DOHH2 (cell line): Measurements from ENCODE around the gene POTEJ.
"Not testable (repeated sequence)": the region's sequence is repeated elsewhere in the genome, so short reads cannot be mapped to it uniquely, and the experiment has no call there.

Experiments
- H3F3A ChIP-seq: fragments of 200-600 bp; sonication (generic), shearing (Covaris generic); 2 replicates; pipeline ENCODE4 v1.6.0; 2016; ENCODE audit warnings: antibody characterized with exemption, mild to moderate bottlenecking; ENCODE audit not compliant: control insufficient read depth, insufficient read depth
- H3K27ac ChIP-seq: fragments of 200-600 bp; sonication (generic); 2 replicates; pipeline ENCODE4 v1.5.1; 2014; ENCODE audit warnings: low read depth, mild to moderate bottlenecking, low read length, moderate library complexity
- H3K27me3 ChIP-seq: fragments of 200-600 bp; sonication (generic); 2 replicates; pipeline ENCODE4 v1.6.1; 2014; ENCODE audit warnings: mild to moderate bottlenecking, low read length, mixed read lengths; ENCODE audit not compliant: control insufficient read depth
- H3K36me3 ChIP-seq: fragments of 200-600 bp; sonication (generic); 2 replicates; pipeline ENCODE4 v1.6.1; 2014; ENCODE audit warnings: mild to moderate bottlenecking, low read length, moderate library complexity, mixed read lengths; ENCODE audit not compliant: control insufficient read depth
- H3K4me1 ChIP-seq: fragments of 200-600 bp; sonication (generic); 2 replicates; pipeline ENCODE4 v1.6.1; 2014; ENCODE audit warnings: mild to moderate bottlenecking, low read length, mixed read lengths; ENCODE audit not compliant: control insufficient read depth
- H3K4me2 ChIP-seq: fragments of 200-600 bp; sonication (generic); 2 replicates; pipeline ENCODE4 v1.6.0; 2014; ENCODE audit warnings: mild to moderate bottlenecking, low read length, moderate library complexity
- H3K4me3 ChIP-seq: fragments of 200-600 bp; sonication (generic); 2 replicates; pipeline ENCODE4 v1.5.1; 2014; ENCODE audit warnings: mild to moderate bottlenecking, low read length, mixed read lengths
- H3K79me2 ChIP-seq: fragments of 200-600 bp; sonication (generic); 2 replicates; pipeline ENCODE4 v1.6.1; 2014; ENCODE audit warnings: mild to moderate bottlenecking, low read length, mixed read lengths; ENCODE audit not compliant: control insufficient read depth
- H3K9me2 ChIP-seq: fragments of 200-600 bp; sonication (generic); replicated peaks from 2 replicates; pipeline ENCODE4 v1.6.1; 2014; ENCODE audit warnings: mild to moderate bottlenecking, low read length, mixed read lengths; ENCODE audit not compliant: control insufficient read depth
- H3K9me3 ChIP-seq: fragments of 200-600 bp; sonication (generic); 2 replicates; pipeline ENCODE4 v1.6.1; 2014; ENCODE audit warnings: antibody characterized with exemption, low read length, mixed read lengths; ENCODE audit not compliant: control insufficient read depth, insufficient read depth
- H4K20me1 ChIP-seq: fragments of 200-600 bp; sonication (generic); 2 replicates; pipeline ENCODE4 v1.6.0; 2014; ENCODE audit warnings: low read depth, mild to moderate bottlenecking, antibody characterized with exemption, low read length, moderate library complexity; ENCODE audit not compliant: control insufficient read depth, insufficient read depth

POTEJ gene

DNA sequence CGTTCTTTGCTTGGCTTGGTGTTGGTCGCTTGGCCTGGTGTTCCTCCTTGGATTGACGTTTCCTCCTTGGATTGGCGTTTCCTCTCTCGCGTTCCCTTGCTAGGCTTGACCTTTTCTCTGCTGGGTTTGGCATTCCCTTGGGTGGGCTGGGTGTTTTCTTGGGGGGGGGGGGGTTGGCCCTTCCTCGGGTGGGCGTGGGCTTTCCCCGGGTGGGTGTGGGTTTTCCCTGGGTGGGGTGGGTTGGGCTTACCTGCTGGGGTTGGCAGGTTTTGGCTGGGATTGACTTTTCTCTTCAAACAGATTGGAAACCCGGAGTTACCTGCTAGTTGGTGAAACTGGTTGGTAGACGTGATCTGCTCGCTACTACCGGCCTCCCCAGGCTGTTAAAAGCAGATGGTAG is at the start of gene POTEJ:
Gene POTEJ, plus strand, starts transcription at position 301 of the 400 bp plus-strand sequence. Its CDS starts 93 bp downstream, at position 394.
- H3K4me2 ChIP-seq, H3K4me3 ChIP-seq, H3K9me2 ChIP-seq, H3K79me2 ChIP-seq, H3K36me3 ChIP-seq, H3K9me3 ChIP-seq, H4K20me1 ChIP-seq, H3K27ac ChIP-seq, H3K4me1 ChIP-seq, H3F3A ChIP-seq, H3K27me3 ChIP-seq: not testable (repeated sequence)

DNA sequence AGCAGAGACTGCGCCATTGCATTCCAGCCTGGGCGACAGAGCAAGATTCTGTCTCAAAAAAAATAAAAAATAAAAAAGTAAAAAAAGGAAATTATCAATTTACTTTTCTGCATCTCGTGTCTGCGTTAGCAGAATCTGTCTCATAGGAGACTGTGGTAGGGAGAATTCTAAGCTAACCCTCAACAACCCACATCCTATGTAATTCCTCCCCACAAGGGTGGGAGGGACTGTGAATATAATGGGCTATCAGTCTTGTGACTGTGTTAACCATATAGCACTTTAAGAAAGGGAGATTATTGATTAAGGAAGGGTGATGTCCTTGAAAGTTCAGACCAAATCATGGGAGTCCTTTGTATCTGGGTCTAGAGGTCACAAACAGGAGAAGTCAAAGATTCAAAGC is 45.1 kb upstream of the POTEJ start:
- H3F3A ChIP-seq, H3K27ac ChIP-seq, H3K9me3 ChIP-seq, H3K4me2 ChIP-seq, H3K27me3 ChIP-seq, H3K36me3 ChIP-seq, H3K4me1 ChIP-seq, H3K9me2 ChIP-seq, H3K4me3 ChIP-seq, H4K20me1 ChIP-seq, H3K79me2 ChIP-seq: not testable (repeated sequence)

DNA sequence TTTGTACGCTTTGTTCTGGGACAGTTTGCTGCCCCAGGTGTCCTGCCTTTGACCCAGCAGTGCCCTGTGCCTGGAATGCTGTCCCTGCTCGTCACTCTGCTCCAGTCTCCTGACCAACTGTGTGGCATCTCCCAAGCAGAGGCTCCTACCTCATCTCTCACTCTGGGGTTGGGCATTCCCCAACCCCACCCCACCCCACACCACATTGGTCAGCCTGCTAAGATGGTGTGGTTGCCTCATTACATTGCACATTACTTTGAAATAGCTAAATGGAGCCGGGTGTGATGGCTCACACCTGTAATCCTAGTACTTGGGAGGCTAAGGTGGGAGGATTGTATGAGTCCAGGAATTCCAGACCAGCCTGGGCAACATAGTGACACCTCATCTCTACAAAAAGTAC is 39.3 kb upstream of the POTEJ start:
- not testable (repeated sequence) for H3K4me1 ChIP-seq, H3K9me2 ChIP-seq, H3K27ac ChIP-seq, H3K79me2 ChIP-seq, H3K4me3 ChIP-seq, H3K4me2 ChIP-seq, H3F3A ChIP-seq, H3K27me3 ChIP-seq, H3K9me3 ChIP-seq, H3K36me3 ChIP-seq, H4K20me1 ChIP-seq

DNA sequence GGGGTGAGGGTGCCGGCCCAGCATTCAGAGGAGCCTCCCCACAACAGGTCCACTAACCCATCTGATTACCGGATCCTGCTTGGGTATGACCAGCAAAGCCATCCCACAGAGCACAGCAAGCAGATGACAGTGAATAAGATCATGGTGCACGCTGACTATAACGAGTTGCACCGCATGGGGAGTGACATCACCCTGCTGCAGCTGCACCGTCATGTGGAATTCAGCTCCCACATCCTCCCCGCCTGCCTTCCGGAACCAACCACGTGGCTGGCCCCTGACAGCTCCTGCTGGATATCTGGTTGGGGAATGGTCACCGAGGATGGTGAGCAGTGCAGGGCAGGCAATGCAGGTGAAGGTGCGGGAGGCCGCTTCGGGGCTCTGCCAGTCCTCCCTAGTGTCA is 37.0 kb upstream of the POTEJ start:
- not testable (repeated sequence) for H3K4me3 ChIP-seq, H3F3A ChIP-seq

DNA sequence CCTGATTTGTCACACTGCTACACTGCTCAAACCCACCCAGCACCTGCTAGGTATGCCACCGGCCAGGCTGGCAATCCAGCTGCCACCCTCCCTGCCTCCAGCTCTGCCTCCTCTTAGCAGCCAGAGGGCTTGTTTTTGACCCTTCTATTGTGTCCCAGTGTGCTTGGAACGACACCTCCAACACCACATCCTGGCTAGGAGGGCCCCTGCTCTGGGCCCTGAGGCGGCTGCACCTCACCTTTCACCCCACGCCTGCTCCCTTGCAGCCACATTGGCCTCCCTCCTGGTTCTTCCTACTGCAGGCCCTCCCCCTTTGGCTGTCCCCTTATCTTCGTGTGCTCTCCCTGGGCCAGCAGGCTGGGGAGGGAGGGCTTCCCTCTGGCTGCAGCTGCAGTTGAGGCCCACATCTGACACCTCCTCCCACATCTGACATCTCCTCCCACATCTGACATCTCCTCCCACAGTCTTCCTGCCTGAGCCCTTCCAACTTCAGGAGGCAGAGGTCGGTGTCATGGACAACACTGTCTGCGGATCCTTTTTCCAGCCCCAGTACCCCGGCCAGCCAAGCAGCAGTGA is 34.9 kb upstream of the POTEJ start:
- H3K27ac ChIP-seq, H3K4me2 ChIP-seq, H3F3A ChIP-seq, H4K20me1 ChIP-seq, H3K79me2 ChIP-seq, H3K36me3 ChIP-seq, H3K4me1 ChIP-seq, H3K4me3 ChIP-seq, H3K9me3 ChIP-seq, H3K27me3 ChIP-seq, H3K9me2 ChIP-seq: not testable (repeated sequence)

More for the DNA sequence above, 37.0 kb upstream of the POTEJ start:
- not testable (repeated sequence) for H3K9me3 ChIP-seq, H3K27me3 ChIP-seq, H3K4me1 ChIP-seq, H3K27ac ChIP-seq, H3K36me3 ChIP-seq, H4K20me1 ChIP-seq, H3K4me2 ChIP-seq, H3K79me2 ChIP-seq, H3K9me2 ChIP-seq

DNA sequence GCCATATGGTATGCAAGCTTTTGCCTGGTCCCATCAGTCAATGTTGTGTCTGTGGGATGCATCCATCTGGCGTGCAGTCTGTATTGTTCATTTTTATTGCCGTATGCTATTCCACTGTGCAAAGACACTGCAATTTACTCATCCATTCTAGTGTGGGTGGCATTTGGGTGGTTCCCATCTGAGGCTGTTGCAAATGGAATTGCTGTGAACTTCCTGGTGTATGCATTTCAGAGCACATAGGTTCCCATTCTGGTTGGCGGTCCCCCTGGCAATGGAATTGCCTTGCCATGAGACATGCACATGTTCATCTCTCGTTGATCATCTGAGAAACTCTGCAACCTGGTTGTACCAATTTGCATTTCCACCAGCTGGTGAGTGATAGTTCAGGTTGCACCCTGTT is 33.7 kb upstream of the POTEJ start:
- H3F3A ChIP-seq, H3K27me3 ChIP-seq, H3K36me3 ChIP-seq, H3K27ac ChIP-seq, H3K4me3 ChIP-seq, H3K9me3 ChIP-seq, H3K4me1 ChIP-seq, H3K9me2 ChIP-seq, H3K79me2 ChIP-seq, H3K4me2 ChIP-seq, H4K20me1 ChIP-seq: not testable (repeated sequence)

DNA sequence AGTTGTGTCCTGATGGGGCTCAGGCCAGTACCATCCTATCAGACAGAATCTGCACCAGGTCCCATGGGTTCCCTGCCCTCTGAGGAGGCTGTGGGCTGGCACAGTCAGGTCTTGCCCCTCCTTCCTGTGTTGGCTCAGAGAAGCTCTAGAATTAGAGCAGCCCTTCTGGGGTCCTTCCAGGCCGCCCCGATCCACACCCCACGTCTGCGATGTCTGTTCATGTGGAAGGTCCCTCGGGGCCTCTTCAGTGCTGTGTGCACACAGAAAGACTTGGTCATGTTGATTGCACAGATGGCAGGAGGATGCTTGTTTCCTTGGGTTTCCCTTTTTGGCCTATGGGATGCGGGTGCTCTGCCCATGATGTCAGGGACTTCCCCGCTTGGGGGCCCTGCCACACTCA is 32.1 kb upstream of the POTEJ start:
- not testable (repeated sequence) for H3K79me2 ChIP-seq, H3K9me3 ChIP-seq, H3K27me3 ChIP-seq, H3F3A ChIP-seq, H3K27ac ChIP-seq, H3K4me3 ChIP-seq, H3K9me2 ChIP-seq, H3K4me2 ChIP-seq, H3K36me3 ChIP-seq, H3K4me1 ChIP-seq, H4K20me1 ChIP-seq

DNA sequence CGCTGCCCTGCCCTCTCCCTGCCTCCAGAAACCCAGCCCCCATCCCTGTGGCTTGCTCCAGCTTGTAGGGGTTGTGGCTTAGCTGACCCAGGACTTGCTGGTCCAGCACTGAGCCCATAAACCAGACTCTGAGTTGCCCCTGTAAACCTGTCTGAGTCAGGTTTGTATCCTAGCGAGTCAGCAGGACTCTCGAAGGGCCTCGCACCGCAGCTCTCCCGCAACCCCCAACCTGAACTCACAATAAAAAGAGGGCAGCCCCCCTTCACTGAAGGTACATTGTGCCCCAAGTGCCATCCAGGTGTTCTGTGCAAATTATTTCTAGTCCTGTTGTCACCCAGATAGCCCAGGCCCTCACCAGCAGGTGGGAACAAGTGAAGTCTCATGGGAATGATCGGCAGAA is 29.7 kb upstream of the POTEJ start:
- not testable (repeated sequence) for H3K4me1 ChIP-seq, H4K20me1 ChIP-seq, H3K4me3 ChIP-seq, H3K79me2 ChIP-seq, H3K27ac ChIP-seq, H3F3A ChIP-seq, H3K36me3 ChIP-seq, H3K4me2 ChIP-seq, H3K27me3 ChIP-seq, H3K9me3 ChIP-seq, H3K9me2 ChIP-seq
